CD14-positive monocyte (primary cell): ENCODE data around the gene CDC34. TPM values are rescaled to one million over a fixed set of nuclear protein-coding genes. Genes with fewer than 3 reads are reported as not detected.

ENCODE experiments used
- DNase-seq, 3 donors: peaks; one replicate each; pipeline ENCODE4 v3.0.0-alpha.2; 2011 to 2022
- H2AFZ ChIP-seq: 2 replicates; pipeline ENCODE4 v1.6.0; 2012; ENCODE audit warnings: mild to moderate bottlenecking, low read depth, low read length, inconsistent platforms; ENCODE audit not compliant: insufficient read depth, poor library complexity, severe bottlenecking
- H3K27ac ChIP-seq, 2 donors: 1 replicate in 1 of 2; 2 replicates in 1 of 2; pipeline ENCODE4 v1.5.1; 2012 to 2013; ENCODE audit warnings: low read length in 2 of 2, control low read depth in 1 of 2, inconsistent platforms in 1 of 2, low read depth in 1 of 2, mild to moderate bottlenecking in 1 of 2
- H3K27me3 ChIP-seq, 2 donors: one replicate each; pipeline versions ENCODE4 v1.6.0 to v1.6.1; 2011 to 2013; ENCODE audit warnings: low read length in 2 of 2; ENCODE audit not compliant: control insufficient read depth in 2 of 2, insufficient read depth in 2 of 2
- H3K36me3 ChIP-seq, 2 donors: replicated peaks in 1 of 2; 1 replicate in 1 of 2; 2 replicates in 1 of 2; pipeline versions ENCODE4 v1.5.1 to v1.6.1; 2012 to 2013; ENCODE audit warnings: low read length in 2 of 2, control low read depth in 1 of 2, inconsistent platforms in 1 of 2, mild to moderate bottlenecking in 1 of 2; ENCODE audit not compliant: insufficient read depth in 2 of 2, control insufficient read depth in 1 of 2
- H3K4me1 ChIP-seq, 2 donors: 1 replicate in 1 of 2; 2 replicates in 1 of 2; pipeline versions ENCODE4 v1.5.1 to v1.6.1; 2012 to 2013; ENCODE audit warnings: low read length in 2 of 2, control low read depth in 1 of 2, inconsistent platforms in 1 of 2, mild to moderate bottlenecking in 1 of 2, moderate library complexity in 1 of 2; ENCODE audit not compliant: insufficient read depth in 2 of 2, control insufficient read depth in 1 of 2
- H3K4me2 ChIP-seq: replicated peaks from 2 replicates; pipeline ENCODE3; 2012; ENCODE audit warnings: low read length, moderate library complexity, mild to moderate bottlenecking; ENCODE audit not compliant: poor library complexity, severe bottlenecking; ENCODE audit errors: extremely low read depth
- H3K4me3 ChIP-seq, 3 experiments: fragments of 200-600 bp in 1 of 3; sonication (generic) in 1 of 3; replicated peaks in 1 of 3; 1 replicate in 2 of 3; 2 replicates in 1 of 3; pipeline ENCODE4 v1.5.1; 2011 to 2013; ENCODE audit warnings: low read length in 3 of 3, mild to moderate bottlenecking in 3 of 3, control low read depth in 2 of 3, low read depth in 2 of 3, inconsistent platforms in 1 of 3, moderate library complexity in 1 of 3
- H3K79me2 ChIP-seq: 2 replicates; pipeline ENCODE4 v1.6.0; 2012; ENCODE audit warnings: mild to moderate bottlenecking, control low read depth, inconsistent platforms, low read length, moderate library complexity; ENCODE audit not compliant: insufficient read depth
- H3K9ac ChIP-seq: 2 replicates; pipeline ENCODE4 v1.6.0; 2017; ENCODE audit warnings: low read length, mild to moderate bottlenecking; ENCODE audit not compliant: insufficient read depth, poor library complexity, severe bottlenecking
- H3K9me3 ChIP-seq, 2 donors: replicated peaks in 1 of 2; 1 replicate in 1 of 2; 2 replicates in 1 of 2; pipeline versions ENCODE4 v1.5.1 to v1.6.1; 2012 to 2013; ENCODE audit warnings: low read length in 2 of 2, control low read depth in 1 of 2; ENCODE audit not compliant: control insufficient read depth in 1 of 2, insufficient read depth in 1 of 2
- H4K20me1 ChIP-seq: 2 replicates; pipeline ENCODE4 v1.6.0; 2012; ENCODE audit warnings: mild to moderate bottlenecking, low read length, control low read depth, moderate library complexity; ENCODE audit not compliant: insufficient read depth
- H3K27ac Mint-ChIP-seq, 7 donors: one replicate each; pipeline ENCODE4 v1.8.0; 2020; ENCODE audit warnings: mild to moderate bottlenecking in 7 of 7, mixed read lengths in 7 of 7, moderate library complexity in 6 of 7, inconsistent platforms in 2 of 7
- H3K27me3 Mint-ChIP-seq, 3 donors: one replicate each; pipeline ENCODE4 v1.8.0; 2021 to 2022; ENCODE audit warnings: low read depth in 3 of 3, mild to moderate bottlenecking in 3 of 3, mixed read lengths in 3 of 3, moderate library complexity in 3 of 3, inconsistent platforms in 1 of 3
- H3K36me3 Mint-ChIP-seq, 2 donors: one replicate each; pipeline ENCODE4 v1.8.0; 2020; ENCODE audit warnings: mixed read lengths in 2 of 2, inconsistent platforms in 1 of 2, mild to moderate bottlenecking in 1 of 2
- H3K4me1 Mint-ChIP-seq: one replicate; pipeline ENCODE4 v1.8.0; 2020; ENCODE audit warnings: mild to moderate bottlenecking, mixed read lengths
- H3K4me3 Mint-ChIP-seq, 2 donors: one replicate each; pipeline ENCODE4 v1.8.0; 2020; ENCODE audit warnings: mild to moderate bottlenecking in 2 of 2, mixed read lengths in 2 of 2, moderate library complexity in 1 of 2
- H3K9me3 Mint-ChIP-seq, 7 donors: one replicate each; pipeline ENCODE4 v1.8.0; 2020 to 2022; ENCODE audit warnings: mixed read lengths in 7 of 7, mild to moderate bottlenecking in 6 of 7, moderate library complexity in 6 of 7, inconsistent platforms in 2 of 7
- WGBS: methylation state at CpG from one replicate; pipeline ENCODE4 v1.1.5; 2013; ENCODE audit warnings: missing lambda C conversion rate; ENCODE audit not compliant: insufficient coverage; 5-methylcytosine and 5-hydroxymethylcytosine counted together
- intact Hi-C, 2 donors: fragments of 100-400 bp; cut with micrococcal nuclease; formaldehyde crosslinking; loops; one replicate each; pipeline versions ENCODE4 v1.15.0 to v1.15.1; 2023
- polyA plus RNA-seq, 3 donors: library from polyadenylated mRNA; depleted of rRNA in 1 of 3; unstranded in 2 of 3; stranded (reverse) in 1 of 3; fragments of 300-500 nt in 2 of 3; fragments of >200 nt in 1 of 3; fragmentation: Illumina TruSeq in 2 of 3; gene quantifications; 1 replicate in 2 of 3; 2 replicates in 1 of 3; pipeline ENCODE4 v1.2.3, GENCODE V29; 2012 to 2021
- TF ChIP-seq, protein P1 (sequence below): fragments of 200-600 bp; IDR thresholded peaks from one replicate; pipeline ENCODE4 v1.8.0; 2022; ENCODE audit warnings: antibody characterized with exemption, mild to moderate bottlenecking

CDC34 gene
- polyA plus RNA-seq, 3 donors, result 25.2 to 49.2 (median 43.0) TPM

GRCh38 chr19:548886-549830 is 17.6 kb downstream of the CDC34 start:
- Mint-ChIP-seq H3K9me3 (peaks cover 0 to 2% (median 0%) of the 10 kb centered on the region in 7 donors), H3K27ac (no peak overlapping the region), H3K27me3 (peaks cover 9 to 17% (median 11%) of the 10 kb centered on the region in 3 donors), H3K36me3 (no peaks in the 10 kb centered on the region), H3K4me3 (no peak overlapping the region), H3K4me1 (peaks cover 8% of the 10 kb centered on the region)
- intact Hi-C loops, result no loop called here
- no peak for DNase-seq
- no peak overlapping the region for H2AFZ ChIP-seq
- H3K9me3 ChIP-seq, result no peaks in the 10 kb centered on the region
- TF ChIP-seq, protein P1, sequence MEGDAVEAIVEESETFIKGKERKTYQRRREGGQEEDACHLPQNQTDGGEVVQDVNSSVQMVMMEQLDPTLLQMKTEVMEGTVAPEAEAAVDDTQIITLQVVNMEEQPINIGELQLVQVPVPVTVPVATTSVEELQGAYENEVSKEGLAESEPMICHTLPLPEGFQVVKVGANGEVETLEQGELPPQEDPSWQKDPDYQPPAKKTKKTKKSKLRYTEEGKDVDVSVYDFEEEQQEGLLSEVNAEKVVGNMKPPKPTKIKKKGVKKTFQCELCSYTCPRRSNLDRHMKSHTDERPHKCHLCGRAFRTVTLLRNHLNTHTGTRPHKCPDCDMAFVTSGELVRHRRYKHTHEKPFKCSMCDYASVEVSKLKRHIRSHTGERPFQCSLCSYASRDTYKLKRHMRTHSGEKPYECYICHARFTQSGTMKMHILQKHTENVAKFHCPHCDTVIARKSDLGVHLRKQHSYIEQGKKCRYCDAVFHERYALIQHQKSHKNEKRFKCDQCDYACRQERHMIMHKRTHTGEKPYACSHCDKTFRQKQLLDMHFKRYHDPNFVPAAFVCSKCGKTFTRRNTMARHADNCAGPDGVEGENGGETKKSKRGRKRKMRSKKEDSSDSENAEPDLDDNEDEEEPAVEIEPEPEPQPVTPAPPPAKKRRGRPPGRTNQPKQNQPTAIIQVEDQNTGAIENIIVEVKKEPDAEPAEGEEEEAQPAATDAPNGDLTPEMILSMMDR, result no peak
- no peaks in the 10 kb centered on the region for H3K79me2 ChIP-seq
- H3K27me3 ChIP-seq, result no peaks in the 10 kb centered on the region
- no peaks in the 10 kb centered on the region for H4K20me1 ChIP-seq
- H3K36me3 ChIP-seq, result no peaks in the 10 kb centered on the region
- no peak overlapping the region for H3K27ac ChIP-seq
- no peak overlapping the region for H3K4me2 ChIP-seq
- 87% methylated on average over 35 of the region's 52 CpGs for WGBS
- peaks cover 0 to 6% of the 10 kb centered on the region in 2 donors for H3K4me1 ChIP-seq
- H3K9ac ChIP-seq, result no peak overlapping the region
- no peak overlapping the region for H3K4me3 ChIP-seq

DNA sequence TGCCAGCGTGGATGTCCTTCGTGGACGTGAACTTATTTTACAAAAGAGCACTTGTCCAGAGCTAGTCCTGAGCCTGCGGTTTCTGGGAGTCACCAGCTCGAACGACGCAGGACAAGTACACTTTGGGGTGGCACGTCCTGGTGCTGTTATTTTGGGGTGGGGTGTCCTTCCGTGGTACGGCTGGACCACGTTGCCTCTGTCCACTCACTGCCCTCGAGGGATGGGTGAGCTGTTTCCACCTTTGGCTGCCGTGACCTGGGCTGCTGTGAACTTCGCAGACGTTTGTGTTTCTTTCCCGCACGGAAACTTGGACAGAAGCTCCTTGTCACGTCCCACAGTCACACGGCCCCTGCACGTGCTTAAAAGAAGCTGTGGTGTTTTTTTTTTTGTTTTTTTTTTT is 23.3 kb downstream of the CDC34 start:
- H3K79me2 ChIP-seq, result no peaks in the 10 kb centered on the region
- no peak overlapping the region for H2AFZ ChIP-seq
- no peak overlapping the region for H3K4me2 ChIP-seq
- peaks cover 21 to 33% of the 10 kb centered on the region in 2 donors for H3K4me1 ChIP-seq
- H3K36me3 Mint-ChIP-seq, result peaks cover 0 to 3% of the 10 kb centered on the region in 2 donors
- H3K27me3 Mint-ChIP-seq, result peaks cover 0 to 3% (median 2%) of the 10 kb centered on the region in 3 donors
- no peak overlapping the region for H3K27ac ChIP-seq
- TF ChIP-seq, protein P1, result no peak
- peak overlapping the region in 2 of 7 donors; percentile 57 to 86 for H3K27ac Mint-ChIP-seq
- no peak overlapping the region for H3K9ac ChIP-seq
- intact Hi-C loops, result no loop called here
- no peaks in the 10 kb centered on the region for H3K36me3 ChIP-seq
- H3K4me3 Mint-ChIP-seq, result no peak overlapping the region
- 89% methylated on average over 13 of the region's 20 CpGs for WGBS
- H3K9me3 ChIP-seq, result no peaks in the 10 kb centered on the region
- H3K4me3 ChIP-seq, result no peak overlapping the region
- no peaks in the 10 kb centered on the region for H4K20me1 ChIP-seq
- no peaks in the 10 kb centered on the region for H3K27me3 ChIP-seq
- H3K9me3 Mint-ChIP-seq, result peaks cover 0 to 2% (median 0%) of the 10 kb centered on the region in 7 donors
- DNase-seq, result no peak
- H3K4me1 Mint-ChIP-seq, result peaks cover 33% of the 10 kb centered on the region
